ENCODE results near the gene OR52B2. TPM values are rescaled to one million over a fixed set of nuclear protein-coding genes. Genes with fewer than 3 reads are reported as not detected.

Gene OR52B2
- polyA plus RNA-seq, 1 of the 3 experiments (the other 2 are of a cell fraction): not detected

GRCh38 chr11:6199174-6199810 lies 29.2 kb upstream of the OR52B2 start, which contains the start of gene OR52W1 (continued):
- TF ChIP-seq ZBTB33 (IDR thresholded peaks at IDR 0.05; ENCODE audit: borderline replicate concordance, low read depth) (no peak), PBX3 (IDR thresholded peaks at IDR 0.05) (no peak)

- no peak overlapping the region for H3K27ac ChIP-seq (ENCODE audit: low read depth in 2 of 2, low read length in 1 of 2)
- H3K4me2 ChIP-seq: no peak overlapping the region
- H3K27me3 ChIP-seq (ENCODE audit: insufficient read depth): no peaks in the 10 kb centered on the region
- CTCF ChIA-PET: interaction anchor here (1.1 kb wide), 1 partner anchor 156 kb away, joined by 3 read pairs; no protein-coding TSS in a partner anchor
- no peak overlapping the region for H3K9ac ChIP-seq
- H3F3A ChIP-seq (replicated peaks; ENCODE audit: insufficient read depth): no peaks in the 10 kb centered on the region
- 8% methylated on average over 4 of the region's 4 CpGs for WGBS (ENCODE audit: low lambda C conversion rate)
- H3K36me3 ChIP-seq (replicated peaks in 1 of 2; ENCODE audit: control insufficient read depth in 1 of 2, insufficient read depth in 2 of 2, low read length in 1 of 2): no peaks in the 10 kb centered on the region
- H3K9me2 ChIP-seq: no peaks in the 10 kb centered on the region
- POLR2A ChIA-PET: no interaction called here
- no peaks in the 10 kb centered on the region for H3K79me2 ChIP-seq (ENCODE audit: insufficient read depth)
- no peak overlapping the region for H2AFZ ChIP-seq (ENCODE audit: low read depth)
- no peaks in the 10 kb centered on the region for H3K4me1 ChIP-seq (ENCODE audit: control insufficient read depth in 1 of 2, insufficient read depth in 2 of 2, low read depth in 1 of 2, low read length in 1 of 2)
- DNase-seq: no peak
- H4K20me1 ChIP-seq (ENCODE audit: insufficient read depth): no peaks in the 10 kb centered on the region
- H3K4me3 ChIP-seq (ENCODE audit: low read depth in 2 of 2, low read length in 1 of 2): no peak overlapping the region
- no peak for TF ChIP-seq POLR2AphosphoS5 (IDR thresholded peaks at IDR 0.05; ENCODE audit: low read depth, low read length)
- TF ChIP-seq CTCF (IDR thresholded peaks at IDR 0.05): no peak
- no peak for TF ChIP-seq USF2 (IDR thresholded peaks at IDR 0.05; ENCODE audit: borderline replicate concordance, low read depth, low read length)
- TF ChIP-seq, protein P1, sequence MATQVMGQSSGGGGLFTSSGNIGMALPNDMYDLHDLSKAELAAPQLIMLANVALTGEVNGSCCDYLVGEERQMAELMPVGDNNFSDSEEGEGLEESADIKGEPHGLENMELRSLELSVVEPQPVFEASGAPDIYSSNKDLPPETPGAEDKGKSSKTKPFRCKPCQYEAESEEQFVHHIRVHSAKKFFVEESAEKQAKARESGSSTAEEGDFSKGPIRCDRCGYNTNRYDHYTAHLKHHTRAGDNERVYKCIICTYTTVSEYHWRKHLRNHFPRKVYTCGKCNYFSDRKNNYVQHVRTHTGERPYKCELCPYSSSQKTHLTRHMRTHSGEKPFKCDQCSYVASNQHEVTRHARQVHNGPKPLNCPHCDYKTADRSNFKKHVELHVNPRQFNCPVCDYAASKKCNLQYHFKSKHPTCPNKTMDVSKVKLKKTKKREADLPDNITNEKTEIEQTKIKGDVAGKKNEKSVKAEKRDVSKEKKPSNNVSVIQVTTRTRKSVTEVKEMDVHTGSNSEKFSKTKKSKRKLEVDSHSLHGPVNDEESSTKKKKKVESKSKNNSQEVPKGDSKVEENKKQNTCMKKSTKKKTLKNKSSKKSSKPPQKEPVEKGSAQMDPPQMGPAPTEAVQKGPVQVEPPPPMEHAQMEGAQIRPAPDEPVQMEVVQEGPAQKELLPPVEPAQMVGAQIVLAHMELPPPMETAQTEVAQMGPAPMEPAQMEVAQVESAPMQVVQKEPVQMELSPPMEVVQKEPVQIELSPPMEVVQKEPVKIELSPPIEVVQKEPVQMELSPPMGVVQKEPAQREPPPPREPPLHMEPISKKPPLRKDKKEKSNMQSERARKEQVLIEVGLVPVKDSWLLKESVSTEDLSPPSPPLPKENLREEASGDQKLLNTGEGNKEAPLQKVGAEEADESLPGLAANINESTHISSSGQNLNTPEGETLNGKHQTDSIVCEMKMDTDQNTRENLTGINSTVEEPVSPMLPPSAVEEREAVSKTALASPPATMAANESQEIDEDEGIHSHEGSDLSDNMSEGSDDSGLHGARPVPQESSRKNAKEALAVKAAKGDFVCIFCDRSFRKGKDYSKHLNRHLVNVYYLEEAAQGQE (IDR thresholded peaks at IDR 0.05; ENCODE audit: low read depth, low read length): no peak
- no peak for TF ChIP-seq RAD21 (IDR thresholded peaks at IDR 0.05; ENCODE audit: low read length)
- no peak for TF ChIP-seq FOSL2 (IDR thresholded peaks at IDR 0.05; ENCODE audit: borderline replicate concordance, low read depth)
- TF ChIP-seq, protein P2, sequence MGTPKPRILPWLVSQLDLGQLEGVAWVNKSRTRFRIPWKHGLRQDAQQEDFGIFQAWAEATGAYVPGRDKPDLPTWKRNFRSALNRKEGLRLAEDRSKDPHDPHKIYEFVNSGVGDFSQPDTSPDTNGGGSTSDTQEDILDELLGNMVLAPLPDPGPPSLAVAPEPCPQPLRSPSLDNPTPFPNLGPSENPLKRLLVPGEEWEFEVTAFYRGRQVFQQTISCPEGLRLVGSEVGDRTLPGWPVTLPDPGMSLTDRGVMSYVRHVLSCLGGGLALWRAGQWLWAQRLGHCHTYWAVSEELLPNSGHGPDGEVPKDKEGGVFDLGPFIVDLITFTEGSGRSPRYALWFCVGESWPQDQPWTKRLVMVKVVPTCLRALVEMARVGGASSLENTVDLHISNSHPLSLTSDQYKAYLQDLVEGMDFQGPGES (IDR thresholded peaks at IDR 0.05; ENCODE audit: low read depth, low read length): no peak
- TF ChIP-seq JUND (IDR thresholded peaks at IDR 0.05): no peak
- no peaks in the 10 kb centered on the region for H3K9me3 ChIP-seq
Measured at GRCh38 chr11:6197466-6198200, 27.5 kb upstream of the OR52B2 start.
